Measurements from ENCODE around the gene RANGRF.

Gene RANGRF

DNA sequence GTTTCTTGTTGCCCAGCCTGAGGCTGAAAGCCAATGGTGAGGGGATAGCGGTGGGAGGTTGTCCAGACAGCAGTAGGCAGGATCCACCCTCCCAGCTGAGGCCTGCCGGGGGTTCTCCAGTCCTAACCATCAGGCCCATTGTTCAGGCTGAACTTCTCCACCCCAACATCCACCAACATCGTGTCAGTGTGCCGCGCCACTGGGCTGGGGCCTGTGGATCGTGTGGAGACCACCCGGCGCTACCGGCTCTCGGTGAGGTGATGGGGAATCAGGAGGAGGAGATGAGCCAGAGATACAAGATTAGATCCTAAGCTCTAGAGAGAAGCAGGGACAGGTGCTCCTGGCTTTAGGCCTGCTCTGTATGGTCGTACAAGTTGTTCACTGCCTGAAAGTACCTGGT is 33.6 kb upstream of the RANGRF start:
- TF ChIP-seq Cebpa-rat (IDR thresholded peaks at IDR 0.05) = no peak
- Histone ChIP-seq H3K9me3 (replicated peaks in 1 of 11) (no peaks in the 10 kb centered on the region), H4K20me1 (peaks cover 0 to 30% (median 10%) of the 10 kb centered on the region in 11 experiments; a peak in 9 of 22 replicates), H3K4me2 (no peak overlapping the region), H3K27ac (no peak overlapping the region), H3K36me3 (peaks cover 54 to 90% (median 75%) of the 10 kb centered on the region in 11 experiments), H3K4me1 (peaks cover 7 to 14% (median 10%) of the 10 kb centered on the region in 10 experiments), H3K4me3 (no peak overlapping the region), H3K27me3 (no peaks in the 10 kb centered on the region), H3K9ac (peak overlapping the region in 2 of 11 experiments; percentile 9 to 41; a peak in 3 of 22 replicates)

DNA sequence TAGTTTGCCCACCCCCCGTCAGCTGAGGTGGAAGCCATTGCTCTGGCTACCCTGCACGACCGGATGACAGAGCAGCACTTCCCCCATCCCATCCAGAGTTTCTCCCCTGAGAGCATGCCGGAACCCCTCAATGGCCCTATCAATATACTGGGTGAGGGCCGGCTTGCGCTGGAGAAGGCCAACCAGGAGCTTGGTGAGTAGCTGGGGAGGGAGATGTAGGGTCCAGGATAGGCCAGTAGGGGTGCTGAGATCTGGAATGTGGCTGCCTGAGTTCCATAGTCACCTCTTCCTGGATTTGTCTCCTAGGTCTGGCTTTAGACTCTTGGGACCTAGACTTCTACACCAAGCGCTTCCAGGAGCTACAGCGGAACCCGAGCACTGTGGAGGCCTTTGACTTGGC is 33.0 kb upstream of the RANGRF start:
- peaks cover under 1 to 8% (median 4%) of the 10 kb centered on the region in 10 experiments; a peak in 18 of 20 replicates for H3K4me1 ChIP-seq
- no peaks in the 10 kb centered on the region for H3K9me3 ChIP-seq (replicated peaks in 1 of 11)
- H4K20me1 ChIP-seq = peaks cover 0 to 30% (median 10%) of the 10 kb centered on the region in 11 experiments; a peak in 9 of 22 replicates
- TF ChIP-seq Cebpa-rat (IDR thresholded peaks at IDR 0.05) = no peak
- peaks cover 58 to 96% (median 82%) of the 10 kb centered on the region in 11 experiments for H3K36me3 ChIP-seq
- no peak overlapping the region for H3K4me2 ChIP-seq
- H3K4me3 ChIP-seq = no peak overlapping the region
- no peaks in the 10 kb centered on the region for H3K27me3 ChIP-seq
- H3K9ac ChIP-seq = peak overlapping the region in 1 of 11 experiments; percentile 41; a peak in 2 of 22 replicates
- no peak overlapping the region for H3K27ac ChIP-seq

DNA sequence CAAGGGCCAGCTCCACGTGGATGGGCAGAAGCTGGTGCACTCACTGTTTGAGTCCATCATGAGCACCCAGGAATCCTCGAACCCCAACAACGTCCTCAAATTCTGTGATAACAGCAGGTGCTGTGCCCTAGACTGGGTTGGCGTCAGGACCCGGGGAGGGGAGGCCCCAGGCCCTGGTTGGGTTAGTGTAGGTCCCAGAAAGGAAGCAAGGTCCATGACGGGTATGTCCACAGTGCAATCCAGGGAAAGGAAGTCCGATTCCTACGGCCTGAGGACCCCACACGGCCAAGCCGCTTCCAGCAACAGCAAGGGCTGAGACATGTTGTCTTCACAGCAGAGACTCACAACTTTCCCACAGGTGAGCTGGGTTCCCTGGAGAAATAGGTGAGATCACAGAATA is 32.2 kb upstream of the RANGRF start:
- Histone ChIP-seq H4K20me1 (peaks cover 0 to 30% (median 10%) of the 10 kb centered on the region in 11 experiments; a peak in 9 of 22 replicates), H3K27me3 (no peaks in the 10 kb centered on the region), H3K9me3 (replicated peaks in 1 of 11) (no peaks in the 10 kb centered on the region), H3K4me1 (peaks cover 0 to under 1% (median 0%) of the 10 kb centered on the region in 10 experiments; a peak in 2 of 20 replicates), H3K4me2 (no peak overlapping the region), H3K9ac (no peak overlapping the region), H3K27ac (no peak overlapping the region), H3K4me3 (no peak overlapping the region), H3K36me3 (peaks cover 65 to 98% (median 89%) of the 10 kb centered on the region in 11 experiments)
- TF ChIP-seq Cebpa-rat (IDR thresholded peaks at IDR 0.05) = no peak

DNA sequence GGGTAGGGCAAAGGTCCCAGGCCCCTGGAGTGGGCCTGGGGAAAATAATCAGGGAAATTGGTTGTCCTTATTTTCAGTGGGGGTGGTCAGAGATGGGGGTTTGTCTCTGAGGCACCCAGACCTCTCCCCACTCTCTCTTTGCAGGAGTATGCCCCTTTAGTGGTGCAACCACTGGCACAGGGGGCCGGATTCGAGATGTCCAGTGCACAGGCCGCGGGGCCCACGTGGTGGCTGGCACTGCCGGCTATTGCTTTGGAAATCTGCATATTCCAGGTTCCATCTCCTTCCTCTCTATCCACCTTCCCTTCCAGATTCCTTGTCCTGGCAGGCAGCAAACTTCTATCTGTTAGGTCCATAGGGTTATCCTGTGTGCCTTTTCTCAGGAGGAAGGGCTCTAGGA is 31.8 kb upstream of the RANGRF start:
- Histone ChIP-seq H4K20me1 (peaks cover 0 to 30% (median 10%) of the 10 kb centered on the region in 11 experiments; a peak in 9 of 22 replicates), H3K4me1 (no peaks in the 10 kb centered on the region; a peak in 1 of 20 replicates), H3K4me2 (no peak overlapping the region), H3K36me3 (peaks cover 69 to 98% (median 93%) of the 10 kb centered on the region in 11 experiments), H3K27me3 (no peaks in the 10 kb centered on the region), H3K9me3 (replicated peaks in 1 of 11) (no peaks in the 10 kb centered on the region), H3K4me3 (no peak overlapping the region), H3K27ac (no peak overlapping the region), H3K9ac (no peak overlapping the region)
- no peak for TF ChIP-seq Cebpa-rat (IDR thresholded peaks at IDR 0.05)

DNA sequence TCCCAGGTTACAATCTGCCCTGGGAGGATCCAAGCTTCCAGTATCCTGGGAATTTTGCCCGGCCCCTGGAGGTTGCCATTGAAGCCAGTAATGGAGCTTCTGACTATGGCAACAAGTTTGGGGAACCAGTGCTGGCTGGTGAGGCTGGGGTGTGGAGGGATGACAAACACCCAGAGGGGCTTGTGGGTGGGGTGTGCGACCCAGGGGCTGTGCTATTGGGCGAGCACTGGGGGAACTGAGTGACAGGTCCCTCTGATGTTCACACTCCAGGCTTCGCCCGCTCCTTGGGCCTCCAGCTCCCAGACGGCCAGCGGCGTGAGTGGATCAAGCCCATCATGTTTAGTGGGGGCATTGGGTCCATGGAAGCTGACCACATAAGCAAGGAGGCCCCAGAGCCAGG is 30.7 kb upstream of the RANGRF start:
- Histone ChIP-seq H3K4me2 (no peak overlapping the region), H3K36me3 (peaks cover 79 to 100% (median 100%) of the 10 kb centered on the region in 11 experiments), H3K4me3 (no peak overlapping the region), H3K9me3 (replicated peaks in 1 of 11) (no peaks in the 10 kb centered on the region), H3K27me3 (no peaks in the 10 kb centered on the region), H3K9ac (no peak overlapping the region), H3K27ac (no peak overlapping the region), H4K20me1 (peaks cover 0 to 23% (median 12%) of the 10 kb centered on the region in 11 experiments; a peak in 9 of 22 replicates), H3K4me1 (no peaks in the 10 kb centered on the region; a peak in 1 of 20 replicates)
- no peak for TF ChIP-seq Cebpa-rat (IDR thresholded peaks at IDR 0.05)

DNA sequence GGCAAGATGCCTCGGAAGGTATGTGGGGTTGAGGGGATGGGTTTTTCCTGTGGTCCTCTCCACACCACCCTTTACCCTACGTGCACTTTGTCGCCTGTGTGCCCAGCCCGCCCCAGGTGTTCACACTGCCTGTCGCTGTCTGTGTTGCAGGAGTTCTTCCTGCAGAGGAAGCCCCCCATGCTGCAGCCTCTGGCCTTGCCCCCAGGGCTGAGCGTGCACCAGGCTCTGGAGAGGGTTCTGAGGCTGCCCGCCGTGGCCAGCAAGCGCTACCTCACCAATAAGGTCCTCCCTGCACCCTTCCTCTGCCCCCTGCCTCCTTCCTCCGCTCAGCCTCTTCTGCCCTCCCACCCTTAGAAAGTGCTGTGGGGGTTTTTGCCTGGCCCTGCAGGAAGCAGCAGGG is 24.1 kb upstream of the RANGRF start:
- Histone ChIP-seq H3K27me3 (no peaks in the 10 kb centered on the region), H3K9me3 (replicated peaks in 1 of 11) (no peaks in the 10 kb centered on the region), H3K27ac (peak overlapping the region in 7 of 11 experiments; percentile 23 to 69 (median 54); a peak in 11 of 22 replicates), H3K4me3 (no peak overlapping the region), H3K4me1 (peaks cover 0 to 23% (median 17%) of the 10 kb centered on the region in 10 experiments; a peak in 16 of 20 replicates), H3K9ac (peak overlapping the region in 7 of 11 experiments; percentile 30 to 64 (median 39); a peak in 8 of 22 replicates), H3K4me2 (peak overlapping the region in 9 of 11 experiments; percentile 31 to 83 (median 75); a peak in 17 of 22 replicates), H3K36me3 (peaks cover 86 to 98% (median 96%) of the 10 kb centered on the region in 11 experiments), H4K20me1 (peaks cover 0 to 22% (median 4%) of the 10 kb centered on the region in 11 experiments; a peak in 5 of 22 replicates)
- TF ChIP-seq Cebpa-rat (IDR thresholded peaks at IDR 0.05) = no peak

DNA sequence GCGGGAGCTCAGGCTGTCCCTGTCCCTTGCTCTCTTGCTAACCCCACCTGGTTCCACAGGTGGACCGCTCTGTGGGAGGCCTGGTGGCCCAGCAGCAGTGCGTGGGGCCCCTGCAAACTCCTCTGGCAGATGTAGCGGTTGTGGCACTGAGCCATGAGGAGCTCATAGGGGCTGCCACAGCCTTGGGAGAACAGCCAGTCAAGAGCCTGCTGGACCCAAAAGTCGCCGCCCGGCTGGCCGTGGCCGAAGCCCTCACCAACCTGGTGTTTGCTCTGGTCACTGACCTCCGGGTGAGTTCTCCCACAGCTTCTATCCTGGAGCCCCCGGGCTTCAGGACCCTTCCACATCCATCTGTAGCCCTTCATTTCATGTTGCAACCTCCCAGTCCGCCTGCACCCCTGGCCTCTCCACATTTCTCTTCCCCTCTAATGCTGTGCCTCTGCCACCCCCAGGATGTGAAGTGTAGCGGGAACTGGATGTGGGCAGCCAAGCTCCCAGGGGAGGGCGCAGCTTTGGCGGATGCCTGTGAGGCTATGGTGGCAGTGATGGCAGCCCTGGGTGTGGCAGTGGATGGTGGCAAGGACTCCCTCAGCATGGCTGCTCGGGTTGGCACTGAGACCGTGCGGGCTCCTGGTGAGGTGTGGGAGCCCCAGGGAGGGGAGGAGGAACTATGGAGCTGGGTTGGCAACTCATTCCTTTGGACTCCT is 23.5 kb upstream of the RANGRF start:
- Histone ChIP-seq H3K4me1 (peaks cover 0 to 23% (median 17%) of the 10 kb centered on the region in 10 experiments; a peak in 16 of 20 replicates), H3K9me3 (replicated peaks in 1 of 11) (no peaks in the 10 kb centered on the region), H3K4me3 (no peak overlapping the region; a peak in 1 of 20 replicates), H3K27me3 (no peaks in the 10 kb centered on the region), H3K9ac (peak overlapping the region in 7 of 11 experiments; percentile 30 to 64 (median 39); a peak in 12 of 22 replicates), H3K4me2 (peak overlapping the region in 9 of 11 experiments; percentile 31 to 83 (median 75); a peak in 17 of 22 replicates), H4K20me1 (peaks cover 0 to 22% (median 4%) of the 10 kb centered on the region in 11 experiments; a peak in 6 of 22 replicates), H3K27ac (peak overlapping the region in 8 of 11 experiments; percentile 23 to 69 (median 52); a peak in 14 of 22 replicates), H3K36me3 (peaks cover 84 to 98% (median 96%) of the 10 kb centered on the region in 11 experiments)
- no peak for TF ChIP-seq Cebpa-rat (IDR thresholded peaks at IDR 0.05)

DNA sequence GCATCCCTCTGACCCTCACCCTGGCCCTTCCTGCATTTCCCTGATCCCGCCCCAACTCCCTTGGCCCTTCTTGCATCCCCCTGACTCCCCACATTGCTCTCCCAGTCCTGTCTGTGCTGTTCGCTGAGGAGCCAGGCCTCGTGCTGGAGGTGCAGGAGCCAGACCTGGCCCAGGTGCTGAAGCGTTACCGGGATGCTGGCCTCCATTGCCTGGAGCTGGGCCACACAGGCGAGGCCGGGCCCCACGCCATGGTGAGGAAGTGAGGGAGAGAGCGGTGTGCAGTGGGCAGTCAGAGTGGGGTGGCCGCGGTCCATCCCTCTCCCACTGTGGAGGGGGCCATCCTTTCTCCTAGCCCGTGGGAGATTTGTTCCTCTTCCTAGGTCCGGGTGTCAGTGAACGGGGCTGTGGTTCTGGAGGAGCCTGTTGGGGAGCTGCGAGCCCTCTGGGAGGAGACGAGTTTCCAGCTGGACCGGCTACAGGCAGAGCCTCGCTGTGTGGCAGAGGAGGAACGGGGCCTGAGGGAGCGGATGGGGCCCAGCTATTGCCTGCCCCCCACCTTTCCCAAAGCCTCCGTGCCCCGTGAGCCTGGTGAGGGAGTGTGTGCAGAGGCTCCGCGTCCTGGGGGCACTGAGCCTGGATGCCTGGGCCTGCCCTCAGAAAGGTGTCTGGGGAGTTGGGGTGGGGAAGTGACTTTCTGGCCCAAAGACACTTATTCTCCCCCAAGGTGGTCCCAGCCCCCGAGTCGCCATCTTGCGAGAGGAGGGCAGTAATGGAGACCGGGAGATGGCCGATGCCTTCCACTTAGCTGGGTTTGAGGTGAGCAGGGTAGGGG is 21.6 kb upstream of the RANGRF start:
- TF ChIP-seq Cebpa-rat (IDR thresholded peaks at IDR 0.05) = no peak
- H3K27ac ChIP-seq = 0 out of 22 replicates have a peak overlapping the region, but pooled peaks of 1 of the 11 experiments have one; percentile 16
- H3K9ac ChIP-seq = no peak overlapping the region
- peaks cover 74 to 98% (median 93%) of the 10 kb centered on the region in 11 experiments for H3K36me3 ChIP-seq
- no peaks in the 10 kb centered on the region for H3K9me3 ChIP-seq (replicated peaks in 1 of 11)
- H3K4me3 ChIP-seq = no peak overlapping the region
- H4K20me1 ChIP-seq = peaks cover 0 to 22% (median 4%) of the 10 kb centered on the region in 11 experiments; a peak in 6 of 22 replicates
- H3K4me2 ChIP-seq = no peak overlapping the region
- H3K4me1 ChIP-seq = peaks cover 0 to 23% (median 17%) of the 10 kb centered on the region in 10 experiments; a peak in 16 of 20 replicates
- no peaks in the 10 kb centered on the region for H3K27me3 ChIP-seq
